ENCODE measurements around the gene MEP1B. TPM values are rescaled to one million over a fixed set of nuclear protein-coding genes. Genes with fewer than 3 reads are reported as not detected.

MEP1B gene
- total RNA-seq, 1 experiment from 2014 or later: 0.20 TPM

- DNase-seq (ENCODE audit: extremely low read depth, low read depth): no peak
Observed at GRCh38 chr18:32262092-32262491, 72.3 kb downstream of the MEP1B start.

- no peak for DNase-seq (ENCODE audit: extremely low read depth, low read depth)
Observed at GRCh38 chr18:32264401-32264800, 74.6 kb downstream of the MEP1B start.

DNA sequence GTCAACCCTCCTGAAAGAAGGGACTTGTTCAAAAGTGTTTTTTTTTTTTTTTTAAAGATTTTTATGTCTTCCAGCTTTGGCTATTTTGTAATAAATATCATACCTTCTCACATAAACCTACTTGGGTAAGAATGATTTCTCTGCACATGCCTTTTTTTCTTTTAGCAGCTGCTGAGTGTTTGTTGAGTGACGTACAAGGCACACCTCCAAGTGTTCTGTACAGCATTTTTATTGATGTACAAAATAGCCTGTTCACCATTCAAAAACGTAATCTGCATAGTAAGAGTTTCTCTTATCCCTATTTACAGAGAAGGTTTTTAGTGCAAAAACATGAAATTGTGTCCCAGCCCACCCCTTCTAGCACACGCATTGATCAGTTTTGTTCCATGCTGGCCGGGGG is 77.6 kb downstream of the MEP1B start:
- DNase-seq (ENCODE audit: extremely low read depth, low read depth): no peak

Small RNA genes lying within 50 kb of the gene (small RNA-seq; reads per million reads assigned to genes)
- 0 reads per million in 2 experiments for gene RF00019
- gene RNA5SP453: 0 to 0.02 reads per million in 2 experiments

Other genes starting within 250 kb of the MEP1B start
- gene TRAPPC8, start 246.9 kb upstream of the MEP1B start, total RNA-seq (2014; rRNA removed; shearing (Covaris generic)): 28.6 and 33.6 TPM in 2 replicates
- gene RNF125, start 171.2 kb upstream of the MEP1B start, total RNA-seq (2014; rRNA removed; shearing (Covaris generic)): 2.2 and 2.8 TPM in 2 replicates
- gene RNF138, start 98.2 kb upstream of the MEP1B start, total RNA-seq (2014; rRNA removed; shearing (Covaris generic)): 22.5 and 26.0 TPM in 2 replicates

All from NCI-H460 (cell line).